T-helper 2 cell (primary cell): ENCODE results near the gene HNRNPK.
"Not testable (repeated sequence)": the region's sequence is repeated elsewhere in the genome, so short reads cannot be mapped to it uniquely, and the experiment has no call there.

Experiments
- DNase-seq, 5 experiments: peaks; one replicate each; pipeline versions ENCODE4 v3.0.0 to v3.0.0-alpha.2; 2012 to 2022

Gene HNRNPK

GRCh38 chr9:83976372-83976771 is 3.6 kb downstream of the HNRNPK start:
- DNase-seq: no peak

- DNase-seq: no peak
These were observed 4.7 kb downstream of the HNRNPK start for GRCh38 chr9:83975300-83975699.

- DNase-seq: no peak
These were observed 7.7 kb downstream of the HNRNPK start for GRCh38 chr9:83972286-83972685.

- no peak for DNase-seq
These were observed 8.5 kb downstream of the HNRNPK start for GRCh38 chr9:83971485-83971884.

GRCh38 chr9:83969602-83970001 is 10.4 kb downstream of the HNRNPK start:
- DNase-seq: no peak

GRCh38 chr9:83967073-83967472 is 12.9 kb downstream of the HNRNPK start:
- DNase-seq: no peak

- no peak for DNase-seq
These were observed 13.8 kb downstream of the HNRNPK start for GRCh38 chr9:83966209-83966582.

- DNase-seq: no peak
These were observed 14.4 kb downstream of the HNRNPK start for GRCh38 chr9:83965350-83966208.

GRCh38 chr9:83964973-83965349 is 15.1 kb downstream of the HNRNPK start:
- DNase-seq: no peak

- DNase-seq: no peak
These were observed 17.9 kb downstream of the HNRNPK start for GRCh38 chr9:83962165-83962564.

- no peak for DNase-seq
These were observed 19.0 kb downstream of the HNRNPK start for GRCh38 chr9:83960991-83961390.

- no peak for DNase-seq
These were observed 21.0 kb downstream of the HNRNPK start for GRCh38 chr9:83959061-83959460.

- no peak for DNase-seq
These were observed 22.8 kb downstream of the HNRNPK start for GRCh38 chr9:83957248-83957513.

- peak; percentile 13 to 81 (median 47) for DNase-seq
These were observed 23.4 kb downstream of the HNRNPK start for GRCh38 chr9:83956436-83957247.

- peak in 2 of 5 experiments; percentile 13 to 55 for DNase-seq
These were observed 24.0 kb downstream of the HNRNPK start for GRCh38 chr9:83956086-83956435.

GRCh38 chr9:83948096-83948495 is 31.9 kb downstream of the HNRNPK start:
- not testable (repeated sequence) for DNase-seq

GRCh38 chr9:83940590-83941303 is 39.3 kb downstream of the HNRNPK start:
- no peak for DNase-seq

GRCh38 chr9:83937861-83938455 is 42.1 kb downstream of the HNRNPK start:
- DNase-seq: peak in 2 of 5 experiments; percentile 44 to 70

GRCh38 chr9:83936523-83936922 is 43.5 kb downstream of the HNRNPK start:
- DNase-seq: no peak

GRCh38 chr9:83935276-83935935 is 44.6 kb downstream of the HNRNPK start:
- DNase-seq: no peak

GRCh38 chr9:83934569-83935275 is 45.3 kb downstream of the HNRNPK start:
- DNase-seq: no peak

GRCh38 chr9:83933790-83934189 is 46.2 kb downstream of the HNRNPK start:
- DNase-seq: no peak
